Erythroblast (primary cell): ENCODE results near the gene PML.
"Not testable (repeated sequence)": the region's sequence is repeated elsewhere in the genome, so short reads cannot be mapped to it uniquely, and the experiment has no call there.

Experiments
- GATA1 ChIP-seq: IDR thresholded peaks from 2 replicates; pipeline ENCODE4 v1.6.1; 2011; ENCODE audit warnings: low read depth, mild to moderate bottlenecking, control low read depth, low read length, moderate library complexity
- POLR2A ChIP-seq: IDR thresholded peaks from 2 replicates; pipeline ENCODE4 v1.6.1; 2011; ENCODE audit warnings: mild to moderate bottlenecking, low read length

GRCh38 chr15:74094567-74094966 lies 100.1 kb downstream of the PML start:
- TF ChIP-seq POLR2A, GATA1: not testable (repeated sequence)
